ENCODE data around the gene GRIK2. TPM values are rescaled to one million over a fixed set of nuclear protein-coding genes. Genes with fewer than 3 reads are reported as not detected.

Gene GRIK2
- total RNA-seq, 1 experiment from 2014 or later, result 6.6 TPM

GRCh38 chr6:101779051-101779844, 385.7 kb downstream of the GRIK2 start:
- intact Hi-C loops (cut with micrococcal nuclease; ENCODE audit: unreplicated experiment) (no loop called here), in situ Hi-C loops (cut with HindIII; ENCODE audit: low pct_unique_long_range_greater_than_20kb, low sequenced_read_pairs) (no loop called here)
- TF ChIP-seq POLR2AphosphoS5 (IDR thresholded peaks at IDR 0.05; ENCODE audit: low read depth, low read length) (no peak), REST (IDR thresholded peaks at IDR 0.05; ENCODE audit: insufficient read depth in 1 of 2, low read depth in 2 of 2, low read length in 1 of 2) (no peak), TCF7L2 (IDR thresholded peaks at IDR 0.05; ENCODE audit: low read depth, low read length) (no peak), CTCF (IDR thresholded peaks at IDR 0.05) (no peak), SIN3A (IDR thresholded peaks at IDR 0.05; ENCODE audit: borderline replicate concordance, insufficient read depth, low read depth, low read length) (no peak)
- H3K27ac ChIP-seq (ENCODE audit: low read length), result no peak overlapping the region
- H3K27me3 ChIP-seq (ENCODE audit: control insufficient read depth, insufficient read depth, low read length), result no peaks in the 10 kb centered on the region
- no peak for ATAC-seq
- no TSS peak for BruUV-seq (replicated peaks)
- no peak overlapping the region for H3K4me3 ChIP-seq (ENCODE audit: low read depth in 2 of 2, low read length in 2 of 2)
- no peaks in the 10 kb centered on the region for H3K9me3 ChIP-seq (ENCODE audit: control insufficient read depth, insufficient read depth, low read depth, low read length)
- no peaks in the 10 kb centered on the region for H3K4me1 ChIP-seq (ENCODE audit: control insufficient read depth, insufficient read depth, low read length)
- H3K36me3 ChIP-seq (ENCODE audit: control insufficient read depth, insufficient read depth, low read length), result no peaks in the 10 kb centered on the region; the same call in 1 of the 2 replicates
- ChIA-PET POLR2A (no interaction called here), CTCF (no interaction called here)
- DNase-seq (ENCODE audit: low read depth, low spot score), result peak; percentile 2

GRCh38 chr6:101783287-101783686, 389.8 kb downstream of the GRIK2 start:
- no peaks in the 10 kb centered on the region for H3K9me3 ChIP-seq (ENCODE audit: control insufficient read depth, insufficient read depth, low read depth, low read length)
- no peak overlapping the region for H3K27ac ChIP-seq (ENCODE audit: low read length)
- no peaks in the 10 kb centered on the region for H3K36me3 ChIP-seq (ENCODE audit: control insufficient read depth, insufficient read depth, low read length)
- TF ChIP-seq TCF7L2 (IDR thresholded peaks at IDR 0.05; ENCODE audit: low read depth, low read length) (no peak), SIN3A (IDR thresholded peaks at IDR 0.05; ENCODE audit: borderline replicate concordance, insufficient read depth, low read depth, low read length) (no peak), POLR2AphosphoS5 (IDR thresholded peaks at IDR 0.05; ENCODE audit: low read depth, low read length) (no peak), REST (IDR thresholded peaks at IDR 0.05; ENCODE audit: insufficient read depth in 1 of 2, low read depth in 2 of 2, low read length in 1 of 2) (no peak), CTCF (IDR thresholded peaks at IDR 0.05) (no peak)
- in situ Hi-C loops (cut with HindIII; ENCODE audit: low pct_unique_long_range_greater_than_20kb, low sequenced_read_pairs) (no loop called here), intact Hi-C loops (cut with micrococcal nuclease; ENCODE audit: unreplicated experiment) (no loop called here)
- DNase-seq (ENCODE audit: low read depth, low spot score), result no peak
- no peak overlapping the region for H3K4me3 ChIP-seq (ENCODE audit: low read depth in 2 of 2, low read length in 2 of 2)
- no TSS peak for BruUV-seq (replicated peaks)
- no peaks in the 10 kb centered on the region for H3K4me1 ChIP-seq (ENCODE audit: control insufficient read depth, insufficient read depth, low read length)
- CTCF ChIA-PET, result no interaction called here
- POLR2A ChIA-PET, result no interaction called here
- no peak for ATAC-seq
- no peaks in the 10 kb centered on the region for H3K27me3 ChIP-seq (ENCODE audit: control insufficient read depth, insufficient read depth, low read length)
